GM12878 (cell line): ENCODE measurements around the gene CALHM1. TPM values are rescaled to one million over a fixed set of nuclear protein-coding genes. Genes with fewer than 3 reads are reported as not detected.

Source experiments
- ATAC-seq: fragments of 200-7000 bp; cut with Tn5 transposase; 3 replicates; pipeline ENCODE4 v1.9.1; 2020; ENCODE audit warnings: mild to moderate bottlenecking, moderate library complexity
- BruUV-seq: library from RNA; stranded (reverse); fragments of 400-500 nt; replicated peaks from 2 replicates; lab custom pipeline; 2021; lab: Mats Ljungman, UMichigan
- CTCF ChIA-PET: fragments of 300-600 bp; sonication (Branson Sonifier 250); formaldehyde crosslinking; extraction: SDS; loops from one replicate; lab custom pipeline; 2021; ENCODE audit warnings: inconsistent platforms; lab: Yijun Ruan, JAX
- POLR2A ChIA-PET: fragments of 350-600 bp; formaldehyde crosslinking; extraction: SDS; loops from one replicate; lab custom pipeline; 2021; ENCODE audit warnings: inconsistent platforms; lab: Charles Lee
- RAD21 ChIA-PET: fragments of 300-600 bp; sonication (Branson Sonifier 250); formaldehyde crosslinking; loops from one replicate; lab custom pipeline; 2023; ENCODE audit warnings: antibody characterized with exemption; ENCODE audit not compliant: unreplicated experiment; lab: Charles Lee
- SMC1A ChIA-PET: fragments of 300-600 bp; sonication (Branson Sonifier 250); formaldehyde crosslinking; loops from one replicate; lab custom pipeline; 2023; ENCODE audit not compliant: unreplicated experiment, uncharacterized antibody; lab: Charles Lee
- DNase-seq: peaks from one replicate; pipeline ENCODE4 v3.0.0-alpha.2; 2011; ENCODE audit warnings: low read depth, low spot score
- FAIRE-seq: peaks from 3 replicates; lab custom pipeline; 2011; peaks lifted over from hg19 to GRCh38; lab: Jason Lieb, UNC
- H2AFZ ChIP-seq: 2 replicates; pipeline ENCODE4 v1.6.0; 2011; ENCODE audit warnings: low read depth, low read length, control low read depth; ENCODE audit not compliant: control insufficient read depth
- H3K27ac ChIP-seq: 2 replicates; pipeline ENCODE4 v1.5.1; 2011; ENCODE audit warnings: control low read depth; ENCODE audit not compliant: control insufficient read depth, insufficient read depth
- H3K27me3 ChIP-seq, 2 experiments: replicated peaks in 1 of 2; 2 replicates each; pipeline versions ENCODE4 v1.6.0 to v1.6.1; 2011; ENCODE audit warnings: low read length in 1 of 2; ENCODE audit not compliant: control insufficient read depth in 2 of 2, insufficient read depth in 2 of 2
- H3K36me3 ChIP-seq, 2 experiments: 2 replicates each; pipeline ENCODE4 v1.5.1; 2011; ENCODE audit warnings: low read length in 1 of 2; ENCODE audit not compliant: control insufficient read depth in 2 of 2, insufficient read depth in 2 of 2
- H3K4me1 ChIP-seq: 2 replicates; pipeline ENCODE4 v1.6.1; 2011; ENCODE audit warnings: mild to moderate bottlenecking, low read length, moderate library complexity, mixed read lengths; ENCODE audit not compliant: control insufficient read depth, insufficient read depth
- H3K4me2 ChIP-seq: 2 replicates; pipeline ENCODE4 v1.6.0; 2011; ENCODE audit warnings: control low read depth; ENCODE audit not compliant: control insufficient read depth, insufficient read depth
- H3K4me3 ChIP-seq: fragments of 200-600 bp; sonication (generic); 2 replicates; pipeline ENCODE4 v1.5.1; 2016
- H3K79me2 ChIP-seq: 2 replicates; pipeline ENCODE4 v1.6.0; 2011; ENCODE audit warnings: low read length; ENCODE audit not compliant: control insufficient read depth, insufficient read depth
- H3K9ac ChIP-seq: 2 replicates; pipeline ENCODE4 v1.8.0; 2011; ENCODE audit warnings: low read length, control low read depth, mixed read lengths; ENCODE audit not compliant: control insufficient read depth, insufficient read depth
- H3K9me3 ChIP-seq: replicated peaks from 3 replicates; pipeline ENCODE4 v1.5.1; 2011; ENCODE audit warnings: mild to moderate bottlenecking, low read length; ENCODE audit not compliant: control insufficient read depth, insufficient read depth
- H4K20me1 ChIP-seq: 2 replicates; pipeline ENCODE4 v1.6.0; 2011; ENCODE audit not compliant: control insufficient read depth, insufficient read depth
- CBX5 ChIP-seq: sonication (generic); IDR thresholded peaks from 2 replicates; pipeline ENCODE4 v1.6.1; 2016; ENCODE audit warnings: low read depth, moderate library complexity, mild to moderate bottlenecking, inconsistent platforms
- CTCF ChIP-seq, 3 experiments: IDR thresholded peaks in 2 of 3; conservative IDR thresholded peaks in 1 of 3; 2 replicates each; pipeline ENCODE4 v1.5.1; 2011; ENCODE audit warnings: low read depth in 3 of 3, low read length in 3 of 3, mild to moderate bottlenecking in 3 of 3, control low read depth in 2 of 3, moderate library complexity in 2 of 3, inconsistent platforms in 1 of 3, mixed read lengths in 1 of 3; ENCODE audit not compliant: control insufficient read depth in 2 of 3, insufficient read depth in 1 of 3; ENCODE audit errors: extremely low read depth in 1 of 3
- FOXK2 ChIP-seq: fragments of 450-650 bp; IDR thresholded peaks from 2 replicates; pipeline ENCODE4 v1.6.1; 2017; ENCODE audit warnings: mild to moderate bottlenecking, moderate library complexity
- JUNB ChIP-seq: IDR thresholded peaks from 2 replicates; pipeline ENCODE4 v1.6.1; 2016; ENCODE audit warnings: antibody characterized with exemption, mild to moderate bottlenecking
- KAT2A ChIP-seq: conservative IDR thresholded peaks from 2 replicates; pipeline ENCODE4 v1.6.1; 2011; ENCODE audit warnings: low read depth, low read length; ENCODE audit not compliant: control insufficient read depth
- KDM1A ChIP-seq: fragments of 200-600 bp; sonication (generic); IDR thresholded peaks from 2 replicates; pipeline ENCODE4 v1.6.1; 2016; ENCODE audit warnings: borderline replicate concordance
- NBN ChIP-seq: fragments of 450-650 bp; IDR thresholded peaks from 2 replicates; pipeline ENCODE4 v1.6.1; 2016
- PAX8 ChIP-seq: fragments of 450-650 bp; IDR thresholded peaks from 2 replicates; pipeline ENCODE4 v1.6.1; 2017; ENCODE audit warnings: mild to moderate bottlenecking, moderate library complexity
- RAD21 ChIP-seq: IDR thresholded peaks from 2 replicates; pipeline ENCODE4 v1.6.1; 2011; ENCODE audit warnings: mild to moderate bottlenecking, low read depth, low read length, moderate library complexity; ENCODE audit not compliant: insufficient read depth
- REST ChIP-seq: IDR thresholded peaks from 2 replicates; pipeline ENCODE4 v1.6.1; 2012; ENCODE audit warnings: mild to moderate bottlenecking, low read depth, low read length
- RFX5 ChIP-seq: IDR thresholded peaks from 2 replicates; pipeline ENCODE4 v1.6.1; 2011; ENCODE audit warnings: low read depth, low read length, improper control_type of control experiment
- SMC3 ChIP-seq: IDR thresholded peaks from 2 replicates; pipeline ENCODE4 v1.6.1; 2011; ENCODE audit warnings: low read length, improper control_type of control experiment, borderline replicate concordance
- SPI1 ChIP-seq: IDR thresholded peaks from 2 replicates; pipeline ENCODE4 v1.6.1; 2011; ENCODE audit warnings: low read depth, mild to moderate bottlenecking, low read length, moderate library complexity, borderline replicate concordance; ENCODE audit not compliant: insufficient read depth
- ZNF274 ChIP-seq: IDR thresholded peaks from one replicate; pipeline ENCODE4 v1.8.0; 2011; ENCODE audit not compliant: insufficient read length, insufficient read depth
- WGBS: methylation state at CpG from one replicate; pipeline ENCODE4 v1.1.6; 2016; ENCODE audit warnings: low lambda C conversion rate; ENCODE audit not compliant: insufficient replicate concordance, insufficient coverage; ENCODE audit errors: missing lambda C conversion rate; 5-methylcytosine and 5-hydroxymethylcytosine counted together
- in situ Hi-C: fragments of 300-500 bp; cut with MboI; formaldehyde crosslinking; loops from 9 replicates; pipeline ENCODE4 v1.14.3; 2018; ENCODE audit warnings: mixed read lengths
- intact Hi-C: fragments of 100-400 bp; cut with micrococcal nuclease; formaldehyde crosslinking; loops from one replicate; pipeline ENCODE4 v1.14.2; 2022; ENCODE audit not compliant: unreplicated experiment
- polyA plus RNA-seq, 11 experiments: library from polyadenylated mRNA; depleted of rRNA in 4 of 11; unstranded in 6 of 11; stranded (reverse) in 5 of 11; fragments of >200 nt; fragmentation: Nextera tagmentation in 4 of 11; fragmentation: Illumina TruSeq in 1 of 11; extraction: Ambion mirVana in 4 of 11; extraction: Trizol in 1 of 11; gene quantifications; 1 replicate in 1 of 11; 2 replicates in 10 of 11; pipeline versions ENCODE4 v1.2.1 to v1.2.3, GENCODE V29; 2011 to 2016; ENCODE audit warnings: inconsistent platforms in 2 of 11, missing spikeins in 2 of 11, low read depth in 1 of 11
- total RNA-seq, 4 experiments: library from RNA; depleted of rRNA in 3 of 4; stranded (reverse); fragments of >200 nt in 3 of 4; fragmentation: Illumina TruSeq in 1 of 4; extraction: Trizol in 1 of 4; gene quantifications; 2 replicates each; pipeline versions ENCODE4 v1.2.1 to v1.2.3, GENCODE V29; 2013 to 2021
- TF ChIP-seq, protein P1 (sequence below): fragments of 450-650 bp; IDR thresholded peaks from 2 replicates; pipeline ENCODE4 v1.6.1; 2017; ENCODE audit warnings: mild to moderate bottlenecking, moderate library complexity

Gene CALHM1
- total and polyA plus RNA-seq, 10 of the 15 experiments (the other 5 are each of a cell fraction or from before 2014, with no cell fraction given), result 0.05 to 1.7 (median 0.17) TPM

GRCh38 chr10:103481974-103482531 lies 23.4 kb upstream of the CALHM1 start:
- RAD21 ChIA-PET, result interaction anchor here (1.7 kb wide), 1 partner anchor 10 kb away, joined by 11 read pairs; no protein-coding TSS in a partner anchor
- no peak overlapping the region for H2AFZ ChIP-seq
- no TSS peak for BruUV-seq
- no peaks in the 10 kb centered on the region for H3K36me3 ChIP-seq
- no peak overlapping the region for H3K27ac ChIP-seq
- DNase-seq (no peak), ATAC-seq (peak; percentile 93), FAIRE-seq (peak; percentile 98)
- H3K4me2 ChIP-seq, result no peak overlapping the region
- H3K4me3 ChIP-seq, result no peak overlapping the region
- H3K79me2 ChIP-seq, result no peaks in the 10 kb centered on the region
- H3K9ac ChIP-seq, result no peak overlapping the region
- no peaks in the 10 kb centered on the region for H3K27me3 ChIP-seq
- in situ Hi-C loops (no loop called here), intact Hi-C loops (loop anchor here (1.0 to 5.0 kb wide), 2 partner anchors 35 to 66 kb away; no protein-coding TSS in a partner anchor)
- CTCF ChIA-PET, result interaction anchor here (0.8 to 10.6 kb wide), 9 partner anchors 16 to 204 kb away, joined by 3 to 195 read pairs (median 7); partner anchors contain the start of gene CALHM2
- SMC1A ChIA-PET, result interaction anchor here (0.8 to 3.2 kb wide), 9 partner anchors 8 to 647 kb away, joined by 3 to 32 read pairs (median 3); partner anchors contain the start of genes ATP5MK and PDCD11
- TF ChIP-seq FOXK2 (no peak), PAX8 (peak; percentile 90; the same call in 1 of the 2 replicates), KDM1A (no peak), SMC3 (peak; percentile 87; the same call in 1 of the 2 replicates), ZNF274 (no peak), NBN (no peak), KAT2A (no peak), CTCF (IDR thresholded peaks at IDR 0.05 in 2 of 3, conservative IDR thresholded peaks at IDR 0.05 in 1 of 3; ENCODE audit: control insufficient read depth in 2 of 3, extremely low read depth in 1 of 3, insufficient read depth in 1 of 3, low read depth in 3 of 3, low read length in 3 of 3) (peak; percentile 67 to 82 (median 76)), RAD21 (peak; percentile 83), JUNB (no peak), REST (no peak), CBX5 (no peak), RFX5 (no peak), SPI1 (peak; percentile 57; the same call in 1 of the 2 replicates)
- TF ChIP-seq, protein P1, sequence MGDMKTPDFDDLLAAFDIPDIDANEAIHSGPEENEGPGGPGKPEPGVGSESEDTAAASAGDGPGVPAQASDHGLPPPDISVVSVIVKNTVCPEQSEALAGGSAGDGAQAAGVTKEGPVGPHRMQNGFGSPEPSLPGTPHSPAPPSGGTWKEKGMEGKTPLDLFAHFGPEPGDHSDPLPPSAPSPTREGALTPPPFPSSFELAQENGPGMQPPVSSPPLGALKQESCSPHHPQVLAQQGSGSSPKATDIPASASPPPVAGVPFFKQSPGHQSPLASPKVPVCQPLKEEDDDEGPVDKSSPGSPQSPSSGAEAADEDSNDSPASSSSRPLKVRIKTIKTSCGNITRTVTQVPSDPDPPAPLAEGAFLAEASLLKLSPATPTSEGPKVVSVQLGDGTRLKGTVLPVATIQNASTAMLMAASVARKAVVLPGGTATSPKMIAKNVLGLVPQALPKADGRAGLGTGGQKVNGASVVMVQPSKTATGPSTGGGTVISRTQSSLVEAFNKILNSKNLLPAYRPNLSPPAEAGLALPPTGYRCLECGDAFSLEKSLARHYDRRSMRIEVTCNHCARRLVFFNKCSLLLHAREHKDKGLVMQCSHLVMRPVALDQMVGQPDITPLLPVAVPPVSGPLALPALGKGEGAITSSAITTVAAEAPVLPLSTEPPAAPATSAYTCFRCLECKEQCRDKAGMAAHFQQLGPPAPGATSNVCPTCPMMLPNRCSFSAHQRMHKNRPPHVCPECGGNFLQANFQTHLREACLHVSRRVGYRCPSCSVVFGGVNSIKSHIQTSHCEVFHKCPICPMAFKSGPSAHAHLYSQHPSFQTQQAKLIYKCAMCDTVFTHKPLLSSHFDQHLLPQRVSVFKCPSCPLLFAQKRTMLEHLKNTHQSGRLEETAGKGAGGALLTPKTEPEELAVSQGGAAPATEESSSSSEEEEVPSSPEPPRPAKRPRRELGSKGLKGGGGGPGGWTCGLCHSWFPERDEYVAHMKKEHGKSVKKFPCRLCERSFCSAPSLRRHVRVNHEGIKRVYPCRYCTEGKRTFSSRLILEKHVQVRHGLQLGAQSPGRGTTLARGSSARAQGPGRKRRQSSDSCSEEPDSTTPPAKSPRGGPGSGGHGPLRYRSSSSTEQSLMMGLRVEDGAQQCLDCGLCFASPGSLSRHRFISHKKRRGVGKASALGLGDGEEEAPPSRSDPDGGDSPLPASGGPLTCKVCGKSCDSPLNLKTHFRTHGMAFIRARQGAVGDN, result no peak
- 50% methylated on average over 12 of the region's 12 CpGs for WGBS
- H4K20me1 ChIP-seq, result no peaks in the 10 kb centered on the region
- H3K4me1 ChIP-seq, result no peaks in the 10 kb centered on the region
- no peaks in the 10 kb centered on the region for H3K9me3 ChIP-seq
- POLR2A ChIA-PET, result no interaction called here
